GM18498 (cell line): ENCODE data around the gene ADM5.
"Not testable (repeated sequence)": the region's sequence is repeated elsewhere in the genome, so short reads cannot be mapped to it uniquely, and the experiment has no call there.

Experiments
- ATAC-seq: cut with Tn5 transposase; IDR thresholded peaks from one replicate; pipeline ENCODE4 v1.9.1; 2021; ENCODE audit warnings: mild to moderate bottlenecking, moderate library complexity; ENCODE audit not compliant: unreplicated experiment

ADM5 gene

DNA sequence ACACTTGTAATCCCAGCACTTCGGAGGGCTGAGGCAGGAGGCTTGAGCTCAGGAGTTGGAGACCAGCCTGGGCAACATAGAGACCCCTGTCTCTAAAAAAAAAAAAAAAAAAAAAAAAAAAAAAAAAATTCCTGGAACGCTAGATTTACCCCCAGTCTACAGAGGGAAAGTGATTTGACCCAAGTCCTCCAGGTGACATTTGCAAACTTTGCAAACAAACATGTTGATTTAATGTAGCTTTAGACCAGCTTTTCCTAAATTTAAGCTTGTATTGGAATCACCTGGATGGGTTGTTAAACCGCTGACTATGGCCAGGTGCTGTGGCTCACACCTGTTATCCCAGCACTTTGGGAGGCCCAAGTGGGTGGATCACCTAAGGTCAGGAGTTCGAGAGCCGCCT, 10.0 kb downstream of the ADM5 start:
- ATAC-seq = no peak

DNA sequence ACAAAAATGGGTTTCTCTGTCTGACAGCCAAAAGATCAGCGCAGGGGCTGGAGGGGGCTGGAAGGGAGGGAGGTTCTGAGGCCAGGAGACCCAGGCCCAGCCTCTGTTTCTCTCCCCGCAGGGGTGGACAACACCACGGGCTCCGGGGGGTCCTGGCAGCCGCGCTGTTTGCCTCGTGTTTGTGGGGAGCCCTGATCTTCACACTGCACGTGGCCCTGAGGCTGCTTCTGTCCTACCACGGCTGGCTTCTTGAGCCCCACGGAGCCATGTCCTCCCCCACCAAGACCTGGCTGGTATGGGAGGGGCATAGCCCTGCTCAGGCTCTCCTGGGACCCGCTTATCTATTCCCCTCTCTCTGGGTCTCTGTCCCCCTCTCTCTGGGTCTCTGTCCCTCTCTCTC, 11.2 kb downstream of the ADM5 start:
- ATAC-seq = no peak

GRCh38 chr19:49701271-49701786, 11.9 kb downstream of the ADM5 start:
- ATAC-seq = no peak

- no peak for ATAC-seq
Measured at GRCh38 chr19:49704888-49705642, 15.7 kb downstream of the ADM5 start.

GRCh38 chr19:49705919-49706318, 16.5 kb downstream of the ADM5 start:
- ATAC-seq = no peak

GRCh38 chr19:49710372-49710951, 21.1 kb downstream of the ADM5 start:
- no peak for ATAC-seq

DNA sequence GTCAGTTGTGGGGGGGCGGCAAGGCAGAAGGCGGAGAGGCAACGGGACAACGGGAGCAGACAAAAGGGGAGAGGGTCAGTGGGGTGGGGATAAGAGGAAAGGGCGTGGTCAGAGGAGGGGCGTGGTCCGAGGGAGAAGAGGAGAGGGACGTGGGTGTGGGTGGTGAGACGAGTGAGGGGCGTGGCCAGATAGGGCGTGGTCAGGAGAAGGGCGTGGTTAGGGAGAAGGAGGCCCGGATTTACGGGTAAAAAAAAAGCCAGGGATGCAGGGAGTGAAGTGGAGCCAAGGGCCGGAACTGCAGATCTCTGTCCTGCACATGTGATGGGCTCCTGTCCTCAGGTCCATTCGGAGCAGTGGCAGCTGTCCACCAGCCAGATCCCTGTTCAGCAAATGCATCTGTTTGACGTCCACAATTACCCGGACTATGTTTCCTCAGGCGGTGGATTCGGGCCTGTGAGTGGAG, 23.0 kb downstream of the ADM5 start:
- no peak for ATAC-seq

DNA sequence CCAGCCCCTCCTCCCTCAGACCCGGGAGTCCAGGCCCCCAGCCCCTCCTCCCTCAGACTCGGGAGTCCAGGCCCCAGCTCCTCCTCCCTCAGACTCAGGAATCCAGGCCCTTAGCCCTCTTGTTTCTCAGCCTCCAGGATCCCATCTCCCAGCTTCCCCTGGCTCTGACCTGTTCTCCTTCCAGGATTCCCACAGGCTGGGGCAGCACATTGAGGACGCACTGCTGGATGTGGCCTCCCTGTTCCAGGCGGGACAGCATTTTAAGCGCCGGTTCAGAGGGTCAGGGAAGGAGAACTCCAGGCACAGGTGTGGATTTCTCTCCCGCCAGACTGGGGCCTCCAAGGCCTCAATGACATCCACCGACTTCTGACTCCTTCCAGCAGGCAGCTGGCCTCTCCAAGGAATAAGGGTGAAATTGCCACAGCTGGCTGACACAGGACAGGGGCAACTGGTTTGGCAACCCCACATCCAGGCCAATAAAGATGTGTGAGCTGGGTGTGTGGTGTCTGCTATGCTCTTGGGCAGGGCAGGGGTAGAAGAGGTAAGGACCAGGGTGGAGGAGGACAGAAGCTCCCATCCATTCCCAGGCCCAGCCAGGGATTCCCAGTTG, 23.9 kb downstream of the ADM5 start:
- ATAC-seq = no peak

DNA sequence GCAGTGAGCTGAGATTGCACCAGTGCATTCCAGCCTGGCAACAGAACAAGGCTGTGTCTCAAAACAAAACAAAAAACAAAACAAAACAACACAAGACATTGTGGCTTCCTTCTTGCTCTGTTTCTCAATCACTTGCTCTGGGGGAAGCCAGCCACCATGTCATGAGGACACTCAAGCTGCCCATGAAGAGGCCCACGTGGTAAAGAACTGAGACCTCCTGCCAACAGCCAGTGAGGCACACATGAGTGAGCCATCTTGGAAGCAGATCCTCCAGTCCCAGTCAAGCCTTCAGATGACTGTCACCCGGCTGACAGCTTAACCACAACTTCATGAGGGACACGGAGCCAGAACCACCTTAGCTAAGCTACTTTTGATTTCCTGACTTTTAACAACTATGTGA, 26.8 kb downstream of the ADM5 start:
- no peak for ATAC-seq

DNA sequence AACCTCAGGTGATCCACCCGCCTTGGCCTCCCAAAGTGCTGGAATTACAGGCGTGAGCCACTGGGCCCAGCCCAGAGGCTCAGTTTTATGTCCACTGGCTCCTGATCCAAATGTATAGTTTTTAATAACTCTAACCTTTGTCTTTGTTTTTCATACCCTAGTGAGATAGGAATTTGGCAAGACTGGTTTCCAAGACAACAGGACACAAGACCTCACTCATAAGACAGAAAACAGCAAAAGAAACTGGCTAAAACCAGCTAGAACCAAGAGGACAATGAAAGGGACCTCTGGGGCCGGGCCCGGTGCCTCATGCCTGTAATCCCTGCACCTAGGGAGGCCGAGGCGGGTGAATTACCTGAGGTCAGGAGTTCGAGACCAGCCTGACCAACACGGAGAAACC, 29.1 kb downstream of the ADM5 start:
- ATAC-seq = no peak

- no peak for ATAC-seq
Measured at GRCh38 chr19:49718991-49719390, 29.6 kb downstream of the ADM5 start.

- ATAC-seq = not testable (repeated sequence)
Measured at GRCh38 chr19:49719420-49719819, 30.0 kb downstream of the ADM5 start.

GRCh38 chr19:49727217-49728030, 38.0 kb downstream of the ADM5 start:
- no peak for ATAC-seq

GRCh38 chr19:49730166-49730565, 40.8 kb downstream of the ADM5 start:
- ATAC-seq = no peak

DNA sequence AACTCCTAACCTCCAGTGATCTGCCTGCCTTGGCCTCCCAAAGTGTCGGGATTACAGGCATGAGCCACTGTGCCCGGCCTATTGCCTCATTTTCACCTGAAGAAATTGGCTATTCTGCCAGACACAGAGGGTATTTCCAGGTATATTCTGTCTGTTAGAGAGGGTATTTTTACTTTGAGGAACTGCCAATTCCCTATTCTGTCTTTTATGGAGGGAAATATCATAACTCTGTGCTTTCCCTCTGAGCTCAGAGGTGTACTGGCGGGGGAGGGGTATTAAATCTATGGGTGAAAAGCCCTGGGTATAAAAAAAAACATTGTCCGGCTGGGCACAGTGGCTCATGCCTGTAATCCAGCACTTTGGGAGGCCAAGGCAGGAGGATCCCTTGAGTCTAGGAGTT, 48.9 kb downstream of the ADM5 start:
- ATAC-seq = no peak

- no peak for ATAC-seq
Measured at GRCh38 chr19:49739098-49739497, 49.7 kb downstream of the ADM5 start.

DNA sequence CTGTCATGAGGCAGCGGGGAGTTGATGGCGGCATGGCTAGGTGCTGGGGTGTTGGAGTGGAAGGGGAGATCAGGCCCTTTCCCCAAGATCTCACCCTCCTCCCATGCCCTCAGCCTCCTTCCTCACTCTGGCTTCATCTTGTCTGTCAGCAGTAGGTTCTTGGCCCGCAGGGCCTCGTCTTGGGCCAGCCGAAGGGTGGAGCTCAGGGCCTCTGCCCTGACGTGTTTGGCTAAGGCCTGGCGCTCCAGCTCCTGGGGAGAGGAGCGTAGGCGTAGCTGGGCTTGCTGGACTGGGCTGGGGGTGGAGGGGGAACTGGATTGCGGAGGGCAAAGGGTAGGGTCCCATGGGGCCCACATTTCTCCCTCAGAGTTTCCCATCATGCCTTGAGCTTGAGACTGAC, 50.5 kb downstream of the ADM5 start:
- ATAC-seq = no peak
